Loucy (cell line): ENCODE results near the gene MARCO.

ENCODE experiments used
- EZH2phosphoT487 ChIP-seq: fragments of 200-600 bp; IDR thresholded peaks from 2 replicates; pipeline ENCODE4 v1.6.1; 2018; ENCODE audit warnings: antibody characterized with exemption, mild to moderate bottlenecking, moderate library complexity, borderline replicate concordance
- TF ChIP-seq, protein P1 (sequence below): fragments of 200-600 bp; sonication (generic); conservative IDR thresholded peaks from 2 replicates; pipeline ENCODE4 v1.5.1; 2014; ENCODE audit warnings: mild to moderate bottlenecking, antibody characterized with exemption, low read length

DNA sequence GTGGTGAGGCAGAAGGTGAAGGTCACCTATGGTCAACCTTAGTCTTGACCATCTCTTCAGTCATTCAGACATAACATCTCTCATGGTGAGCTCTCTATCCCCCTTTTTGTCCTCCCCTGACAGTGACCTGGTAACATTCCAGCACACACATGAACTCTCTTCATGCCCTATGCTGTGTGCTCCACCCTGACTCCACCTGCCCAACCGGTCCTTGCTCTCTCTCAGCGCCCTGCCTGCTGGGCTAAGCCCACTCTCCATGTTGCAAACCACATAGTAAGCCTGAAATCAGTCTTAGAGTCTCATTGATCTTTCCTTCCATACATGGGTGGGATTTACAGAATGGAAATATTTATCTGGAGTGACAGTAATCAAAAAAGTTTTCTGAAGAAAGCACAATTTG lies 52.8 kb downstream of the MARCO start:
- TF ChIP-seq, protein P1, sequence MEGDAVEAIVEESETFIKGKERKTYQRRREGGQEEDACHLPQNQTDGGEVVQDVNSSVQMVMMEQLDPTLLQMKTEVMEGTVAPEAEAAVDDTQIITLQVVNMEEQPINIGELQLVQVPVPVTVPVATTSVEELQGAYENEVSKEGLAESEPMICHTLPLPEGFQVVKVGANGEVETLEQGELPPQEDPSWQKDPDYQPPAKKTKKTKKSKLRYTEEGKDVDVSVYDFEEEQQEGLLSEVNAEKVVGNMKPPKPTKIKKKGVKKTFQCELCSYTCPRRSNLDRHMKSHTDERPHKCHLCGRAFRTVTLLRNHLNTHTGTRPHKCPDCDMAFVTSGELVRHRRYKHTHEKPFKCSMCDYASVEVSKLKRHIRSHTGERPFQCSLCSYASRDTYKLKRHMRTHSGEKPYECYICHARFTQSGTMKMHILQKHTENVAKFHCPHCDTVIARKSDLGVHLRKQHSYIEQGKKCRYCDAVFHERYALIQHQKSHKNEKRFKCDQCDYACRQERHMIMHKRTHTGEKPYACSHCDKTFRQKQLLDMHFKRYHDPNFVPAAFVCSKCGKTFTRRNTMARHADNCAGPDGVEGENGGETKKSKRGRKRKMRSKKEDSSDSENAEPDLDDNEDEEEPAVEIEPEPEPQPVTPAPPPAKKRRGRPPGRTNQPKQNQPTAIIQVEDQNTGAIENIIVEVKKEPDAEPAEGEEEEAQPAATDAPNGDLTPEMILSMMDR, result no peak
- no peak for TF ChIP-seq EZH2phosphoT487
